PC-9 (cell line): ENCODE measurements around the gene GPR176.

ENCODE experiments used
- EZH2 ChIP-seq: fragments of 200-600 bp; sonication (generic); IDR thresholded peaks from 2 replicates; pipeline ENCODE4 v1.8.0; 2017; ENCODE audit warnings: antibody characterized with exemption, low read depth
- TF ChIP-seq, protein P1 (sequence below): fragments of 200-600 bp; sonication (generic); conservative IDR thresholded peaks from 2 replicates; pipeline ENCODE4 v1.6.1; 2017; ENCODE audit warnings: mixed run types, antibody characterized with exemption, mild to moderate bottlenecking, moderate library complexity

- TF ChIP-seq, protein P1, sequence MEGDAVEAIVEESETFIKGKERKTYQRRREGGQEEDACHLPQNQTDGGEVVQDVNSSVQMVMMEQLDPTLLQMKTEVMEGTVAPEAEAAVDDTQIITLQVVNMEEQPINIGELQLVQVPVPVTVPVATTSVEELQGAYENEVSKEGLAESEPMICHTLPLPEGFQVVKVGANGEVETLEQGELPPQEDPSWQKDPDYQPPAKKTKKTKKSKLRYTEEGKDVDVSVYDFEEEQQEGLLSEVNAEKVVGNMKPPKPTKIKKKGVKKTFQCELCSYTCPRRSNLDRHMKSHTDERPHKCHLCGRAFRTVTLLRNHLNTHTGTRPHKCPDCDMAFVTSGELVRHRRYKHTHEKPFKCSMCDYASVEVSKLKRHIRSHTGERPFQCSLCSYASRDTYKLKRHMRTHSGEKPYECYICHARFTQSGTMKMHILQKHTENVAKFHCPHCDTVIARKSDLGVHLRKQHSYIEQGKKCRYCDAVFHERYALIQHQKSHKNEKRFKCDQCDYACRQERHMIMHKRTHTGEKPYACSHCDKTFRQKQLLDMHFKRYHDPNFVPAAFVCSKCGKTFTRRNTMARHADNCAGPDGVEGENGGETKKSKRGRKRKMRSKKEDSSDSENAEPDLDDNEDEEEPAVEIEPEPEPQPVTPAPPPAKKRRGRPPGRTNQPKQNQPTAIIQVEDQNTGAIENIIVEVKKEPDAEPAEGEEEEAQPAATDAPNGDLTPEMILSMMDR, result no peak
- no peak for TF ChIP-seq EZH2
Observed at GRCh38 chr15:39885099-39885777, 34.8 kb downstream of the GPR176 start.
